ENCODE data around the gene TMEM52. TPM values are rescaled to one million over a fixed set of nuclear protein-coding genes. Genes with fewer than 3 reads are reported as not detected.

TMEM52 gene
- total and polyA plus RNA-seq, 9 of the 15 experiments (the other 6 are each of a cell fraction or from before 2014, with no cell fraction given): 0.37 to 22.5 (median 6.8) TPM

GRCh38 chr1:1927751-1928150 is 8.7 kb upstream of the TMEM52 start:
- Histone ChIP-seq H3K36me3 (ENCODE audit: control insufficient read depth, insufficient read depth, low read length) (no peaks in the 10 kb centered on the region), H3K27me3 (ENCODE audit: control insufficient read depth in 2 of 2, insufficient read depth in 2 of 2, low read length in 2 of 2) (peaks cover 23 to 70% of the 10 kb centered on the region in 2 experiments; a peak in 3 of 5 replicates), H3K9me3 (replicated peaks; ENCODE audit: control insufficient read depth, insufficient read depth, low read depth, low read length) (no peaks in the 10 kb centered on the region), H2AFZ (ENCODE audit: low read depth, low read length) (no peak overlapping the region), H3K79me2 (ENCODE audit: control insufficient read depth, insufficient read depth, low read length) (no peaks in the 10 kb centered on the region), H3K9me1 (ENCODE audit: control insufficient read depth, insufficient read depth, low read length) (no peaks in the 10 kb centered on the region), H3K4me1 (replicated peaks in 1 of 2; ENCODE audit: control insufficient read depth in 2 of 2, insufficient read depth in 2 of 2, low read length in 2 of 2) (peaks cover 0 to 64% of the 10 kb centered on the region in 2 experiments; a peak in 2 of 5 replicates), H3K4me3 (no peak overlapping the region), H3K27ac (ENCODE audit: extremely low read depth, low read depth, low read length) (no peak overlapping the region), H4K20me1 (replicated peaks; ENCODE audit: control insufficient read depth, insufficient read depth, low read length) (peaks cover 8% of the 10 kb centered on the region), H3K9ac (ENCODE audit: insufficient read depth in 1 of 2, low read depth in 2 of 2, low read length in 2 of 2) (no peak overlapping the region), H3K4me2 (ENCODE audit: insufficient read depth, low read length) (no peak overlapping the region)
- ChIA-PET POLR2A (interaction anchor here (0.6 to 1.0 kb wide), 3 partner anchors 8 to 262 kb away, joined by 3 read pairs; no protein-coding TSS in a partner anchor), CTCF (ENCODE audit: low intra/inter-chr PET ratio) (no interaction called here)
- no TSS peak for BruUV-seq (replicated peaks)
- no peak for DNase-seq (ENCODE audit: extremely low read depth in 1 of 4, low spot score in 3 of 4)
- TF ChIP-seq CHD7 (IDR thresholded peaks at IDR 0.05; ENCODE audit: low read depth, low read length) (no peak), ZHX1 (conservative IDR thresholded peaks at IDR 0.05; ENCODE audit: low read length) (no peak), CGGBP1 (CRISPR knock-in tag; IDR thresholded peaks at IDR 0.05) (no peak), HDGF (IDR thresholded peaks at IDR 0.05) (no peak), ZNF707 (CRISPR knock-in tag; conservative IDR thresholded peaks at IDR 0.05) (no peak), CHD2 (IDR thresholded peaks at IDR 0.05; ENCODE audit: low read depth, low read length) (no peak), ZSCAN29 (IDR thresholded peaks at IDR 0.05) (no peak)
- FAIRE-seq: no peak
- 43% methylated on average over 25 of the region's 25 CpGs for WGBS (ENCODE audit: insufficient coverage, low coverage, missing lambda C conversion rate)
- ATAC-seq: no peak
- in situ Hi-C loops (cut with MboI) (no loop called here), intact Hi-C loops (cut with micrococcal nuclease) (no loop called here)

Data from K562 (cell line).